LNCAP (cell line): ENCODE data around the gene RIC8B.
A peak's percentile ranks its signal among the peaks of the same experiment; 100 is the strongest.

Source experiments
- CTCF ChIP-seq: fragments of 450-650 bp; IDR thresholded peaks from 2 replicates; pipeline ENCODE4 v1.5.1; 2017; ENCODE audit warnings: mild to moderate bottlenecking

Gene RIC8B

GRCh38 chr12:106764220-106764619 lies 10.3 kb upstream of the RIC8B start:
- TF ChIP-seq CTCF, result no peak

GRCh38 chr12:106764738-106765137 lies 9.7 kb upstream of the RIC8B start:
- peak; percentile 12; the same call in 1 of the 2 replicates for TF ChIP-seq CTCF

GRCh38 chr12:106766393-106766826 lies 8.1 kb upstream of the RIC8B start:
- TF ChIP-seq CTCF, result no peak

- TF ChIP-seq CTCF, result no peak
These were observed 7.3 kb upstream of the RIC8B start for GRCh38 chr12:106767206-106767605.

GRCh38 chr12:106767954-106768822 lies 6.3 kb upstream of the RIC8B start:
- TF ChIP-seq CTCF, result no peak

GRCh38 chr12:106769078-106769477 lies 5.4 kb upstream of the RIC8B start:
- TF ChIP-seq CTCF, result no peak

GRCh38 chr12:106769546-106769945 lies 4.9 kb upstream of the RIC8B start:
- TF ChIP-seq CTCF, result no peak
